Neuronal stem cell (in vitro differentiated cells): ENCODE results near the gene FECH.

Experiments
- DNase-seq: peaks from one replicate; pipeline ENCODE4 v3.0.0-alpha.2; 2013; ENCODE audit warnings: low spot score
- H2AFZ ChIP-seq: one replicate; pipeline ENCODE4 v1.6.1; 2013; ENCODE audit warnings: mild to moderate bottlenecking, low read length, inconsistent platforms
- H2AK5ac ChIP-seq: 2 replicates; pipeline ENCODE4 v1.6.1; 2013; ENCODE audit warnings: low read depth, mild to moderate bottlenecking, inconsistent platforms, low read length, moderate library complexity, mixed read lengths
- H2BK120ac ChIP-seq: 2 replicates; pipeline ENCODE4 v1.6.1; 2013; ENCODE audit warnings: low read depth, mild to moderate bottlenecking, inconsistent platforms, low read length, moderate library complexity, mixed read lengths
- H2BK12ac ChIP-seq: one replicate; pipeline ENCODE4 v1.6.1; 2013; ENCODE audit warnings: low read length, inconsistent platforms
- H2BK15ac ChIP-seq: 2 replicates; pipeline ENCODE4 v1.6.1; 2013; ENCODE audit warnings: mild to moderate bottlenecking, low read length, inconsistent platforms, mixed read lengths
- H2BK5ac ChIP-seq: one replicate; pipeline ENCODE4 v1.6.1; 2013; ENCODE audit warnings: inconsistent platforms, mild to moderate bottlenecking, low read length, moderate library complexity
- H3K14ac ChIP-seq: one replicate; pipeline ENCODE4 v1.6.1; 2013; ENCODE audit warnings: low read length, inconsistent platforms
- H3K18ac ChIP-seq: 2 replicates; pipeline ENCODE4 v1.6.1; 2013; ENCODE audit warnings: low read length, inconsistent platforms
- H3K23ac ChIP-seq: 2 replicates; pipeline ENCODE4 v1.6.1; 2013; ENCODE audit warnings: low read depth, mild to moderate bottlenecking, mixed read lengths, low read length, inconsistent platforms; ENCODE audit not compliant: poor library complexity
- H3K27ac ChIP-seq: replicated peaks from 3 replicates; pipeline ENCODE4 v1.5.1; 2013; ENCODE audit warnings: low read length, inconsistent platforms
- H3K27me3 ChIP-seq, 3 experiments: 2 replicates each; pipeline ENCODE4 v1.6.1; 2013; ENCODE audit warnings: low read length in 3 of 3, mild to moderate bottlenecking in 2 of 3, inconsistent platforms in 1 of 3, low read depth in 1 of 3, mixed read lengths in 1 of 3, moderate library complexity in 1 of 3; ENCODE audit not compliant: control insufficient read depth in 3 of 3, insufficient read depth in 3 of 3
- H3K36me3 ChIP-seq, 2 donors: replicated peaks in 1 of 2; 2 replicates each; pipeline ENCODE4 v1.6.1; 2013; ENCODE audit warnings: low read length in 2 of 2; ENCODE audit not compliant: control insufficient read depth in 2 of 2, insufficient read depth in 2 of 2
- H3K4ac ChIP-seq: 2 replicates; pipeline ENCODE4 v1.6.1; 2013; ENCODE audit warnings: inconsistent platforms, mild to moderate bottlenecking, low read length, moderate library complexity
- H3K4me1 ChIP-seq, 2 donors: 1 replicate in 1 of 2; 2 replicates in 1 of 2; pipeline ENCODE4 v1.6.1; 2013; ENCODE audit warnings: low read length in 2 of 2, low read depth in 1 of 2; ENCODE audit not compliant: control insufficient read depth in 2 of 2, insufficient read depth in 1 of 2
- H3K4me2 ChIP-seq: one replicate; pipeline ENCODE4 v1.6.1; 2013; ENCODE audit warnings: mild to moderate bottlenecking, low read length, inconsistent platforms; ENCODE audit not compliant: insufficient read depth, poor library complexity, severe bottlenecking
- H3K4me3 ChIP-seq, 2 donors: 2 replicates each; pipeline ENCODE4 v1.5.1; 2013; ENCODE audit warnings: low read length in 2 of 2, mild to moderate bottlenecking in 2 of 2, inconsistent platforms in 1 of 2, moderate library complexity in 1 of 2
- H3K79me1 ChIP-seq: one replicate; pipeline ENCODE4 v1.6.1; 2013; ENCODE audit warnings: low read depth, mild to moderate bottlenecking, inconsistent platforms, low read length, moderate library complexity
- H3K9ac ChIP-seq: one replicate; pipeline ENCODE4 v1.6.1; 2013; ENCODE audit warnings: mild to moderate bottlenecking, low read depth, low read length, inconsistent platforms; ENCODE audit not compliant: poor library complexity
- H3K9me3 ChIP-seq, 2 donors: replicated peaks in 1 of 2; 2 replicates each; pipeline versions ENCODE3 to v1.6.1; 2013; ENCODE audit warnings: low read length in 2 of 2, mild to moderate bottlenecking in 2 of 2, inconsistent platforms in 1 of 2, low read depth in 1 of 2, mixed read lengths in 1 of 2, moderate library complexity in 1 of 2; ENCODE audit not compliant: control insufficient read depth in 2 of 2, insufficient read depth in 1 of 2
- H4K8ac ChIP-seq: one replicate; pipeline ENCODE4 v1.6.1; 2013; ENCODE audit warnings: low read depth, mild to moderate bottlenecking, inconsistent platforms, low read length, moderate library complexity
- H4K91ac ChIP-seq: one replicate; pipeline ENCODE4 v1.6.1; 2013; ENCODE audit warnings: low read length, low read depth, mild to moderate bottlenecking, inconsistent platforms; ENCODE audit not compliant: poor library complexity
- WGBS, 2 donors: extraction: QIAGEN DNeasy Blood & Tissue Kit; methylation state at CpG; one replicate each; pipeline ENCODE4 v1.1.7; 2013; ENCODE audit warnings: missing lambda C conversion rate in 2 of 2, mixed read lengths in 1 of 2; ENCODE audit not compliant: insufficient read length in 2 of 2, insufficient replicate concordance in 1 of 2; ENCODE audit errors: extremely low coverage in 2 of 2; 5-methylcytosine and 5-hydroxymethylcytosine counted together

The FECH gene

GRCh38 chr18:57542812-57543427 lies 43.6 kb downstream of the FECH start:
- peak overlapping the region; percentile 20 for H2AFZ ChIP-seq
- H3K27ac ChIP-seq, result no peak overlapping the region
- H3K79me1 ChIP-seq, result no peaks in the 10 kb centered on the region
- H3K9me3 ChIP-seq, result no peaks in the 10 kb centered on the region
- H3K4ac ChIP-seq, result no peak overlapping the region
- H3K27me3 ChIP-seq, result peaks cover 0 to 25% (median 0%) of the 10 kb centered on the region in 3 experiments
- no peak overlapping the region for H3K18ac ChIP-seq
- H4K8ac ChIP-seq, result no peak overlapping the region
- no peak overlapping the region for H3K9ac ChIP-seq
- no peak overlapping the region for H4K91ac ChIP-seq
- no peak overlapping the region for H3K4me3 ChIP-seq
- no peak overlapping the region for H2BK15ac ChIP-seq
- no peaks in the 10 kb centered on the region for H3K4me1 ChIP-seq
- no CpG with 5 or more reads among the region's 17 CpGs for WGBS, 2 donors
- H3K23ac ChIP-seq, result no peak overlapping the region
- H3K14ac ChIP-seq, result no peak overlapping the region
- no peaks in the 10 kb centered on the region for H3K36me3 ChIP-seq
- no peak overlapping the region for H3K4me2 ChIP-seq
- no peak overlapping the region for H2BK12ac ChIP-seq
- no peak overlapping the region for H2BK120ac ChIP-seq
- H2BK5ac ChIP-seq, result no peak overlapping the region
- H2AK5ac ChIP-seq, result no peak overlapping the region
- DNase-seq, result no peak

GRCh38 chr18:57542126-57542525 lies 44.4 kb downstream of the FECH start:
- Histone ChIP-seq H3K27ac (no peak overlapping the region), H3K9ac (no peak overlapping the region), H3K4me2 (no peak overlapping the region), H3K27me3 (peaks cover 0 to 33% (median 0%) of the 10 kb centered on the region in 3 experiments), H3K4me1 (no peaks in the 10 kb centered on the region), H3K23ac (no peak overlapping the region), H3K18ac (no peak overlapping the region), H3K14ac (no peak overlapping the region), H2BK120ac (no peak overlapping the region), H2BK5ac (no peak overlapping the region), H2AFZ (no peak overlapping the region), H3K4me3 (no peak overlapping the region), H4K8ac (no peak overlapping the region), H2BK12ac (no peak overlapping the region), H3K4ac (no peak overlapping the region), H2AK5ac (no peak overlapping the region), H3K79me1 (no peaks in the 10 kb centered on the region), H3K9me3 (no peaks in the 10 kb centered on the region), H4K91ac (no peak overlapping the region), H3K36me3 (no peaks in the 10 kb centered on the region), H2BK15ac (no peak overlapping the region)
- WGBS, 2 donors, result no CpG with 5 or more reads among the region's 4 CpGs
- DNase-seq, result no peak

- no peaks in the 10 kb centered on the region for H3K9me3 ChIP-seq
- peaks cover 0 to 7% of the 10 kb centered on the region in 2 donors for H3K4me1 ChIP-seq
- DNase-seq, result no peak
- H3K79me1 ChIP-seq, result no peaks in the 10 kb centered on the region
- H3K4me3 ChIP-seq, result no peak overlapping the region
- no peak overlapping the region for H2BK5ac ChIP-seq
- H3K9ac ChIP-seq, result no peak overlapping the region
- no peak overlapping the region for H2AFZ ChIP-seq
- H3K27ac ChIP-seq, result no peak overlapping the region
- H3K4ac ChIP-seq, result no peak overlapping the region
- no peak overlapping the region for H3K14ac ChIP-seq
- H4K8ac ChIP-seq, result no peak overlapping the region
- no peak overlapping the region for H2AK5ac ChIP-seq
- H2BK12ac ChIP-seq, result no peak overlapping the region
- no peak overlapping the region for H2BK120ac ChIP-seq
- H3K4me2 ChIP-seq, result no peak overlapping the region
- no peak overlapping the region for H4K91ac ChIP-seq
- no peak overlapping the region for H3K18ac ChIP-seq
- H3K23ac ChIP-seq, result no peak overlapping the region
- no peaks in the 10 kb centered on the region for H3K36me3 ChIP-seq
- H2BK15ac ChIP-seq, result no peak overlapping the region
- WGBS, 2 donors, result no CpG with 5 or more reads among the region's 4 CpGs
- H3K27me3 ChIP-seq, result peaks cover 0 to 56% (median 0%) of the 10 kb centered on the region in 3 experiments
Observed at GRCh38 chr18:57539702-57540101, 46.8 kb downstream of the FECH start.

GRCh38 chr18:57538614-57539013 lies 47.9 kb downstream of the FECH start:
- no peak overlapping the region for H3K4ac ChIP-seq
- H3K9ac ChIP-seq, result no peak overlapping the region
- no peak for DNase-seq
- no CpG with 5 or more reads among the region's 3 CpGs for WGBS, 2 donors
- H3K9me3 ChIP-seq, result no peaks in the 10 kb centered on the region
- H3K27ac ChIP-seq, result no peak overlapping the region
- no peak overlapping the region for H2BK12ac ChIP-seq
- no peaks in the 10 kb centered on the region for H3K79me1 ChIP-seq
- H2BK5ac ChIP-seq, result no peak overlapping the region
- H3K4me3 ChIP-seq, result no peak overlapping the region
- H3K36me3 ChIP-seq, result no peaks in the 10 kb centered on the region
- H4K91ac ChIP-seq, result no peak overlapping the region
- no peak overlapping the region for H2BK15ac ChIP-seq
- H2BK120ac ChIP-seq, result no peak overlapping the region
- H2AK5ac ChIP-seq, result no peak overlapping the region
- no peak overlapping the region for H2AFZ ChIP-seq
- H3K18ac ChIP-seq, result no peak overlapping the region
- peaks cover 0 to 60% (median 0%) of the 10 kb centered on the region in 3 experiments for H3K27me3 ChIP-seq
- no peak overlapping the region for H3K4me2 ChIP-seq
- H3K4me1 ChIP-seq, result peaks cover 6 to 16% of the 10 kb centered on the region in 2 donors
- H3K23ac ChIP-seq, result no peak overlapping the region
- H3K14ac ChIP-seq, result no peak overlapping the region
- no peak overlapping the region for H4K8ac ChIP-seq
